HG02884 (cell line): Measurements from ENCODE around the gene ZNF770.
A peak's percentile ranks its signal among the peaks of the same experiment; 100 is the strongest.

Source experiments
- ATAC-seq: cut with Tn5 transposase; IDR thresholded peaks from one replicate; pipeline ENCODE4 v1.9.1; 2021; ENCODE audit warnings: mild to moderate bottlenecking, moderate library complexity; ENCODE audit not compliant: unreplicated experiment

Gene ZNF770, protein sequence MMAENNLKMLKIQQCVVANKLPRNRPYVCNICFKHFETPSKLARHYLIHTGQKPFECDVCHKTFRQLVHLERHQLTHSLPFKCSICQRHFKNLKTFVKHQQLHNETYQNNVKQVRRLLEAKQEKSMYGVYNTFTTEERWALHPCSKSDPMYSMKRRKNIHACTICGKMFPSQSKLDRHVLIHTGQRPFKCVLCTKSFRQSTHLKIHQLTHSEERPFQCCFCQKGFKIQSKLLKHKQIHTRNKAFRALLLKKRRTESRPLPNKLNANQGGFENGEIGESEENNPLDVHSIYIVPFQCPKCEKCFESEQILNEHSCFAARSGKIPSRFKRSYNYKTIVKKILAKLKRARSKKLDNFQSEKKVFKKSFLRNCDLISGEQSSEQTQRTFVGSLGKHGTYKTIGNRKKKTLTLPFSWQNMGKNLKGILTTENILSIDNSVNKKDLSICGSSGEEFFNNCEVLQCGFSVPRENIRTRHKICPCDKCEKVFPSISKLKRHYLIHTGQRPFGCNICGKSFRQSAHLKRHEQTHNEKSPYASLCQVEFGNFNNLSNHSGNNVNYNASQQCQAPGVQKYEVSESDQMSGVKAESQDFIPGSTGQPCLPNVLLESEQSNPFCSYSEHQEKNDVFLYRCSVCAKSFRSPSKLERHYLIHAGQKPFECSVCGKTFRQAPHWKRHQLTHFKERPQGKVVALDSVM

DNA sequence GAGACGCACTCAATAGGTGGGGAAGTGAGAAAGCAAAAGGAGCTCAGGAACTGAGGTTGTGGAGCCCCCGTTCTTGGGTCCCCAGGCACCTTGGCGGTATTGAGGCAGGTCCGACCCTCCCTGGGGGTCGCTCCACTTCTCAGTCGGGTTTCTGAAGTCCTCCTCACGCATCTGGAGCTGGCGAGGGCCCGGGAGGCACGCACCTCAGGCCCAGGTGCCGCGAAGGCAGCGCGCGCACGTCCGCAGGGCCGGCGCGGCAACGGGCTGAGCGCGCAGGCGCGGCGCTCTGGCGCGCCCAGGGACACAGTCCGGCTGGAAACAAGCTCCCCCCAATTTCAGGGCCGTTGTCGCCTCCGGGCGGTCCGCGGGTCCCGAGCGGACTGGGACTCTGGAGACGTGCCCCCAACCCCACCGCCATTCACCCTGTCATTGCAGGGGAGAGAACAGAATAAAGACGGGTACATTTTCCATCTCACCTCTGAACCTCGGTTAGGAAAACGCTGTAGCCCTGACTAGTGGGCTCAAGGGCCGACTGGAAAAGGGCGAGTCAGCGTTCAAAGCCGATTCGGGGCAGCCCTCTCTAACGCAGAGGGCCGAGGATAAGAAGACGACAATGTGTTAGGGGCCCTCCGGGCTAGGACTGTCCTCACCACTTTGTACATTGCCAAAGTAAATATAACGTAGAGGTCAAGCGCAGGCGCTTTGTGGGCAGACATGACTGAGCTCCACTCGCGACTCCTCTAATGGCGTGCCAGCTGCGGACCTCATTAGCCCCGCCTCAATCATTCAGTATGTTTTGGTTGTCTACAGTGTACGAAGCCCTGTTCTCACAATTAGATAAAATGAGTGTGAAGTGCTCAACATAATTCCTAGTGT, at the start of gene ZNF770:
Gene ZNF770 (minus strand): TSS at position 261 of the 876 bp plus-strand sequence. CDS start 4,853 bp downstream, outside the sequence.
- ATAC-seq: peak; percentile 56

DNA sequence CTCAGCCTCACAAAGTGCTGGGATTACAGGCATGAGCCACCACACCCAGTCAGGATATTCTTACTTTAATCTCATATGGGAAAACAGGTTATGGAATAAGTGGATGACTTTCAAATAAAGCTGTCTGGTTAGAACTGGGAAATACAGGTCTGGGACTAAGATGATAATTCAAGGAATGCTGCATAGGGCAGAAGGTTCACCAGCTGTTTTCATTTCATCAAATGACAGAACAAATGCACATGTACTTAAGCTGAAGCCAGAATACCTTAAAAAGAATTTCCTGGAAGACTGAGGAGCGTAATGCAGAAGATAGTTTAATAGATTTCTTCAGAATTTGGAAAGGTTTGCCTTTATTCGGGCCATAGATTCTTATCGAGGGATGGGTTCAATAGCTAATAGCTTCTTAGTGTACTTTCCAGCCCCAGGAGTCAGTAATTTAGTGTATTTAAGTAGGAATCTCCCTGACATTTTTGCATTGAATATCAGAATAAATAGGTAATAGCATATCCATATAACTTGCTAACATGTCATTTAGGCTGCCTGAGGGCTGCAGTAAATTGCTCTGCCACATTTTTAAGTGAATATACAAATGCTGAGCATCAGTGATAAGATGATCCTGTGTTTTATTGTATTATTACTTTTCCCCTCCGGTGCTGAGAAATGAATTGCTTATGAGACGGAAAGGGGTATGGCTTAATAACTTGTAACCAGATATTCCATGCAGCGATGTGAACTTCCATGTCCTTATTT, 40.3 kb upstream of the ZNF770 start:
- ATAC-seq: no peak

- no peak for ATAC-seq
These were observed 35.7 kb upstream of the ZNF770 start for GRCh38 chr15:35023804-35024203.

- no peak for ATAC-seq
These were observed 32.9 kb upstream of the ZNF770 start for GRCh38 chr15:35020974-35021373.

- no peak for ATAC-seq
These were observed 31.6 kb upstream of the ZNF770 start for GRCh38 chr15:35019404-35020327.

DNA sequence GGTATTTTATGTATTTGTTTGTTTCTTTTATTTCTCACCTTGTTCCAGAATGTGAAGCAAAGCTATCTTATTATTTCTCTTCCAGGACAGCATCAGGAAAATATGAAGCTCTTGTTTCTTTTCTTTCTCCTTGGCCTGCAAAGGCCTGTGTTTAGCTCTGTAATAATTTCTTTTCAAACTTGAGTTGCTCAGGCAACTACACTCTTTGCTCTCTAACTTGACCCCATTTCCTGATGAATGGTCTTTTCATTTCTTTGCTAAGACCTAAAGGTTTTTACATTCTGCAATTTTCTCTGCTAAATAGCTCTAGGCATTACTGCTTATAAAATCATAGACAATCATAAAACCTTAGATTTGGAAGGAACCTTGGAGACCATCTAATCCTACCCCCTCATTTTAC, 26.2 kb upstream of the ZNF770 start:
- ATAC-seq: no peak

GRCh38 chr15:35013370-35013769, 25.3 kb upstream of the ZNF770 start:
- no peak for ATAC-seq

DNA sequence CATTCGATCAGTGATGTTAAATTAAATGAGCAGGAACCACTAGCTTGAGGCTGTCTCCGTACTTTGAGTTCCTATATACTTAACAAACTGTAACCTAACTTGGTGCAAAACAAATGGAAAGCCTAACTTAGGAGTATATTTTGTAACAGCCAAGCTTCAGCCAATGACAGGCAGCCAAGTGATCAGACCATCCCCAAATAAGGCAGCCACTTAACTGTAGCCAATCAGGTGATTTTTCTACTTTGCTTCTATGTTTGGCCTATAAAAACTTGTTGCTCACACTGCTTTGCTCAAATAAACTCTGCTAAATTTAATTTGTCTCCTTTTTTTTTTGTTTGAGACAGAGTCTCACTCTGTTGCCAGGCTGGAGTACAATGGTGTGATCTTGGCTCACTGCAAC, 19.3 kb upstream of the ZNF770 start:
- ATAC-seq: no peak

DNA sequence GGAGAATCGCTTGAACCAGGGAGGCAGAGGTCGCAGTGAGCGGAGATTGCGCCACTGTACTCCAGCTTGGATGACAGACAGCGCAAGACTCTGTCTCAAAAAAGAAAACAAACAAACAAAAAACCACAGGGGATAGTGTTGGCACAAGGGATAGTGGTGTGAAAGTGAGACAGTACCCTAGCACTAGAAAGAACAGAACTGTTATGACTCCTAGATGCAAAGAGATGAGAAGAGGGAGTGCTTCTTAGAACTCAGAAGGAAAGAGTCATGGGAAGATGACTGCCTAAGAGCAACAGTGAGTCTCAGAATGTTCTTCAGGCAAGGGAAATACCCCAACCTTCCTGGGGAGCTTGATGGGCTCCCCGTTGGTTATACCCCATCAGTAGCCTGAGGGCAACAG, 17.8 kb upstream of the ZNF770 start:
- ATAC-seq: no peak

GRCh38 chr15:35003928-35004327, 15.8 kb upstream of the ZNF770 start:
- ATAC-seq: no peak

DNA sequence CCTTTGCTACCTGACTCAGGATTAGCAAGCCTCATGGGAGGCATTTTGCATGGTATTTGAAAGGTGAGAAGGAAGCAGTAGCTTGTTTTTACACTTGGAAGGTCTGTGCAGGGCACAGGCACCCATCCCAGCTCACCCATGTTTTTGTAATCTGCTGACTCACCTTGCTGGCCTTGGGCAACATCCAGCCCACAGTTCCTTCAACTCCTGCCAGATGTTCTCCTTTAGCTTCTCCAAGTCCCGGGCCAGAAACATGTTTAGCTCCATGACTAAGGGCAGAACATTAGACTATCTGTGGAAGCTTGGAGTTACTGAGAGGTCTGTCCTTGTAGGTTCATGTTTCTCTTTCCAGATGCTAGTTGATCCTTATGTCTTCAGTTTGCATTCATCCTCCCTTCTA, 12.4 kb upstream of the ZNF770 start:
- no peak for ATAC-seq

DNA sequence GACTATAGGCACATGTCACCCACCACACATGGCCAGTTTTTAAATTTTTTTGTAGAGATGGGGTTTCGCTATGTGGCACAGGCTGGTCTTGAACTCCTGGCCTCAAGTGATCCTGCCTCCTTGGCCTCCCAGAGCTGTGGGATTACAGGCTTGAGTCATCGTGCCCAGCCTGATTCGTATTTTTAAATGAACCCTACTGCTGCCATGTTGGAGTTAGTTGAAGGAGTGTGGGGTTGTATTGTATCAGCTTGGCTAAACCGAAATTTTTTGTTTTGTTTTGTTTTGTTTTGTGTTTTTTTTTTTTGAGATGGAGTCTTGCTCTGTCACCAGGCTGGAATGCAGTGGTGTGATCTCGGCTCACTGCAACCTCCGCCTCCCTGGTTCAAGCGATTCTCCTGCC, 11.8 kb upstream of the ZNF770 start:
- ATAC-seq: no peak

DNA sequence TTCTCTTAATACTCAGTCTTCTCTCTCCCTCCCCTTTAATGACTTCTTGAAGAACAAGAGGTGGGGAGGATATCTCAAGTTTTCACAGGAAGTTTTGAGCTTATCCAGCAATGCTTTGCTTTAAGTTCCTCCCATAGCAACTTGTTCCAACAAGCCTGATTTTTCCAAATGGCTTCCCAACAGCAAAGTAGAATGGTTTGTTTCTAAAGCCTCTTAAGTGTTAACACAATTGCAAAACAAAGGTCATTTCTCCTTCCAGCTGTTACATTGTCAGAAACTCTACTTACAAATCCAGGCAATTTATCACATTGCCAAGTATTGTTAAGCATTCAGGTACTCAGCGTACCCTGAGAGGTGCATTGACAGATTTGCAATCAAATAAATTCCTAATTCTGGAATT, 6.8 kb upstream of the ZNF770 start:
- ATAC-seq: no peak

DNA sequence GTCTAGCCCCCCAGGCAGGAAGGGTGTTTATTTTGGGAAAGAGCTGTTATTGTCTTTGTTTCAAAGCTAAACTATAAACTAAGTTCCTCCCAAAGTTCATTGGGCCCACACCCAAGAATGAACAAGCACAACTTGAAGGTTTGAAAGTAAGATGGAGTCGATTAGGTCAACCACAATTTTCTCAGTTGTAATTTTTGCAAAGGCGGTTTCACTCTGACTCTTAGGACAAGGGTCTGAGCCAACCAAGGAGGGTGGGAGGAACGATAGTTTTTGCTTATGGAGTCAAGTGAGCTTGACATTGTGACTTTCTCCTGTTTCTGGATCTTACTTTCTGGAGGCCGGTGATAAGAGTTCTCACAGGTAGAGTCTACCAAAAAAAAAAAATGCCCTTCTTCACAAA, 5.8 kb upstream of the ZNF770 start:
- peak; percentile 94 for ATAC-seq

DNA sequence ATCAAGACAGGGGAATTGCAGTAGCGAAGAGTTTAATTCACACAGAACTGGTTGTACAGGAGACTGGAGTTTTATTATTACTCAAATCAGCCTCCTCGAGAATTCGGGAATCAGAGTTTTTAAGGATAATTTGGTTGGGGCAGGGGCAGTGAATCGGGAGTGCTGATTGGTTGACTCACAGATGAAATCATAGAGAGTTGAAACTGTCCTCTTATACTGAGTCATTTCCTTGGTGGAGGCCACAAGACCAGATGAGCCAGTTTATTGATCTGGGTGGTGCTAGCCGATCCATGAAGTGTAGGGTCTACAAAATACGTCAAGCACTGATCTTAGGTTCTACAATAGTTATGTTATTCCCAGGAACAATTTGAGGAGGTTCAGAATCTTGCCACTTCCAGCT, 5.3 kb upstream of the ZNF770 start:
- ATAC-seq: peak; percentile 36

GRCh38 chr15:34987609-34988026, 469 bp downstream of the ZNF770 start:
- no peak for ATAC-seq

GRCh38 chr15:34986771-34987480, 1.2 kb downstream of the ZNF770 start:
- no peak for ATAC-seq

DNA sequence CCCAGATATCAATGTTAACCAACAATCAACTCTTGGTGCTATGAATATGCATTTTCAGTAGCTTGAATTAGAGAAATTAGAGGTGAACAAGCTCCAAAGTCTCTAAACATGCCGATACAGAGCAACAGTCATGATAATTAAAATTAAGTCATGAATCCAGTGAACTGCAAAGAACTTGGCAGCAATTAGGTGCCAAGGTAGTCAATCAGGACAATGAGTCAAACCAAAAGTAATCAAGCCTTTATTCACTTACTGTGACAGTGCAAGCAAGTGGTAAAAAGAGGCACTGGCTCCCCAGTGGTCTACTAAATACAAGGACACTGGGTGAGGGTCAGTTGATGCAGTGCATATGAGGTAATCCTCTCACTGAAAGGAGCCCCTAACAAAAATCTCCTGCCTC, 1.8 kb downstream of the ZNF770 start:
- no peak for ATAC-seq
